CD4-positive, alpha-beta T cell treated with Interleukin-15 for 1 hour (primary cell): ENCODE measurements around the gene CYP3A7.
"Not testable (repeated sequence)": the region's sequence is repeated elsewhere in the genome, so short reads cannot be mapped to it uniquely, and the experiment has no call there.

Experiments used
- DNase-seq: peaks from one replicate; pipeline ENCODE4 v3.0.0-alpha.2; 2020

CYP3A7 gene

DNA sequence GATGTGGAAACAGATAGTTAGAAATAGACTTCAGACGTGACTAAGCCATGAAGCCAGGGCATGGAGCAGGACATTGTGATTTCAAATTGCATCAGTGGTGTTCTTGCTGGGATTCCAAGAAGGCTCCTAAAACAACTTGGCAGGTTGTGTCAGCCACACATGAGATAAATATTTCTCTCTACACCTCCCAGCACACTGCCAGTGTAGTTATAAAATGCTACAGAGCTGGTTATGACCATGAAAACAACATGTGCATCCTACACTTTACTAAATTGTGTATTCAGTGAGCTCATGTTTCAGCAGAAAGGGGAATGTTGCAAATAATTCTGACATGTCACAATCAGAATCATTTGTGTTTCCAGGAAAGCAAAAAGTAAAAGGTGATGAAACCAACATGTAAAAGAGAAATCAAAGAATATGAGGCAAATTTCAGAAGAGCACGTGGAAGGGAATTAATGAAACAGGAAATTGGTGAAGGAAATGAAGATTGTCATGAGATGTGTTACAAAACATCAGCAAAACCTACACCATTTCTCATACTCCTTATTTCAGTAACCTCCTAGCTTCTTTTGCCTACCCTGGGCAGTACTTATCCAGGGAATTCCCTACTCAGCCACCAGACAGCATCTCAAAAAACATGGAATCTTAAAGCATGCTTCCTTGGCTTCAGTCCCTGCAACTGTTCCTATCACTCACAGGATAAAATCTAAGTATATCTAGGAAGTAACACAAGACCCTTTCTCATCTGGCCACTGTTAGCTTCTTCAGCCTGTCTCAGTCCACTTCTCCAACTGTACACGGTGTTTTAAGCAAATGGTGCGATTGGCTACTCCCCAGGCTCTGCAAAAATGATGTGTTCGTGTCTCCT is 5.8 kb upstream of the CYP3A7 start:
- DNase-seq = no peak

DNA sequence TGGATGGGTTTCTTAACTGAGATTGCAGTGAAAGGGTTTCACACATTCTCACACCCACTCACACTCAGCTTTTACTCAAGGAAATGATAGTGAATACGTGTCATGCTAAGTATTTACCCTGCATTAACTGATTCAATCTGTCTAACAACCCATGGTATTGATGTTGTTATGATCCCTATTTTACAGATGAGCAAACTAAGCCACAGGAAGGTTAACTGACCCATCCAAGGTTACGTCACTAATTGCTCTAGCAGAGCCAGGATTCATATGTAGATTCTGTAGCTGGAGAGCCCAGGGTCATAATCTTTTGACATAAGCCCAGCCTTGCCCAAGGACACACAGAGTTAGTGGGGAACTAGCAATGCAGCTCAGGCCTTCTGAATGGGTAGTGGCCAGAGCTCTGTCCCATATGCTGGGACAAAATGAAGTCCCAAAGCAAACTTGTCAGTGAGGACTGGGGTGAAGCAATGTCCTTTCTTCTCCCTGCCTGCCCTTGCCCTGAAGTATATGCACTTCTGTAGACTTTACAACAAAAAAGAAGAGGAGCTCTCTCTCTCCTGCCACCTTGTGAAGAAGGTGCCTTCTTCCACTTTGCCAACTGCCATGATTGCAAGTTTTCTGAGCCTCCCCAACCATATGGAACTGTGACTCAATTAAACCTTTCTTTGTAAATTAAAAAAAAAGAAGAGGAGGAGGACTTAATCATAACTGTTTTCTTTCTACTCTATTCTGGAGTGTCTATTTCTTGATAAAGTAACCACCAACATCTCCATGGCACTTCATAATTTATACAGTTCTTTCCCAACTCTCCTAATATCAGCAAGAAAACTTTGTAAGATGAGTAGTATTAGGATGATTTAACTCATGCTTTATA is 4.9 kb upstream of the CYP3A7 start:
- DNase-seq = no peak

DNA sequence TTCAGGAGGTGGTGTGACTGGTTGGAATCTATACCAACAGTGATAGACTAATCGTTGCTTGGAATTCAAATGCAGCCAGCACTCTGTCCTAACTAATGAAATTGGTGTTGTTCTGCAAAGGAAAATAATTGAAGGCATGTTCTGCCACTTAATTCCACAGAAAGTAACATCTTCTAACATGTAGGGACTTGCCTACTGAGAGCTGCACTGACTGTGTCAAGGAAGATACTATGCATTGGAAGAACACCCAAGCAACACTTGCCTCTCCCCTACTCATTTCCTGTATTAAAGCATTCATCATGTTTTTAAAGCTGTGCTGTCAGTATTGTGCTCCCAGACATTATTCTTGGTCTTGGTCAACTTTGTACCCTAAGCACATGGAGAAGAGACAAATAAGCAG is 2.7 kb upstream of the CYP3A7 start:
- DNase-seq = no peak

DNA sequence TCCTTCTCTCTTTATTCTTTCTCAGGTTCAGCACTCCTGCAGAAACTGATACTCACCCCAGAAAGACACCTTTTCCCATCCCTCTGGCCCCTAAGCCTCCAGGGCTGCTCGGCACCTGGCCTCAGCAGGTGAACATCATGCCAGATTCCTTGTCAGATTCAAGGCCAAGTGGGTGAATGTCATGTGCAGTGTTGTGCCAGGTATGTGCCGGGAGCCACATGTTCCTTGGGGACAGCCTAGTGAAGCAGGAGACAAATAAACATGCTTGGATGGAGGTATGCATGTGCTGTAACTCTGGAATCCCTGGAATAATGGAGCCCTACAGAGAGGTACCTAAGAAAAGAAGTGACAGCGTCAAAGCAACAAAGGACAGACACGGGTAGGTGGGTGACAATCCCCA is 1.7 kb upstream of the CYP3A7 start:
- not testable (repeated sequence) for DNase-seq

DNA sequence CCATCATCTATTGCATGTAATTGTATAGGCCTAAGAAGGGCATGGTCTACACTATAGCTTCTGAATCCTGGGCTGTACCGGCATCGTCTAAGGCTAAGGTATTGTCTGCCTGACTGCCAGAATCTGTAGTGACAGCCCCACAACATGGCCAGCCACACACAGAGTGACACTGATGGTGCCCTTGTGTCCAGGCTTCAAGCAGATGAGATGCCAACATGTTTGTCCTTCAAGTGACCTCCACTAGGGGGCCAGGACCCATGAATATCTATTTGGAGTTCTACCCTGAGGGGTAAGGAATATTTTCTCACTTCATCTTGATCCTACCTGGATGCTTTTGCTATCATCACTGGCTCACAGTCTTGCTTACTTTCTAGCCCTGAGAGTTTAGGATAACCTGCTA is 1.5 kb downstream of the CYP3A7 start:
- DNase-seq = no peak

DNA sequence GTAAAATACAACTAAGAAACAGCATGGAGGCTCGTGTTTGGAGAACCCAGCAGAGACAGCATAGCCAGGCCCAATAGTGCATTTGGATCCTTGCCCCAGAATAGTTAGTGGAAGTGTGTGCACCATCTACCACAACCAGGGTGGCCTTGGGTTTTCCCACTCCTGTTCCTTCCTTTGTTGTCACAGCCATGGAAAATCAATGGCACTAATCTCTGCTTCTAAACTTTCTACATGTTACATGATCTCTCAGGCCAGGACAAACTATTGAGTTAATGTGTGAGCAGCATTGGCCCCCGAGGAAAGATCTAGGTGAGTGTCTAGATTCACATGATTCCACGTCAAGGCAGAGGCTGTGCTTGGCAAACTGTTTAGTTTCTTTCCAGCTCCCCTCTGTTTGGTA is 2.0 kb downstream of the CYP3A7 start:
- DNase-seq = no peak

DNA sequence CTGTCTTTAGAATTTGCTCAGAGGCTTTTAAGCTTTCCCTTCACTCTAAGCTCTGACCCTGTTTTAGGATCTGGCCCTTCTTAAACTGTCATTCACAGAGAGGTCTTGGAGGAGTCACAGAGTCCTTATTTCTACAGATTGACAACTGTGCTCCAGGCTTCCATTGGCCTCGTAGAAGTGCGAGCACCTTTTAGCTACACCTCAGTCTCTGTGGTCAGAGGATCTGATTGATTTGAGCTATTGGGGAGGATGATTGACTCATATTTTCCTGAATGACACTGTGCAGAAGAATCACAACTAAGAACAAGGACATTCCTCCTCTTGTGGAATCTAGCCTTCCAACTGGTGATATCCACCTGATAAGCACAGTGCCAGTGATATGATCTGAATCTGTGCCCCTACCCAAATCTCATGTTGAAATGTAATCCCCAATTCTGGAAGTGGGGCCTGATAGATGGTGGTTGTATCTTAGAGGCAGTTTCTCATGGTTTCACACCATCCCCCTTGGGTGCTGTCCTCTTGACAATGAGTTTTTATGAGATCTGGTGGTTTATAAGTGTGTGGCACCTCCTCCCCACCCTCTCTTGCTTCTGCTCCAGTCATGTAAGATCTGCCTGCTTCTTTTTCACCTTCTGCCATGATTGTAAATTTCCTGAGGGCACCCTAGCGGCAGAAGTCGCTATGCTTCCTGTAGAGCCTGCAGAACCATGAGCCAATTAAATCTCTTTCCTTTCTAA is 3.2 kb downstream of the CYP3A7 start:
- DNase-seq = no peak

DNA sequence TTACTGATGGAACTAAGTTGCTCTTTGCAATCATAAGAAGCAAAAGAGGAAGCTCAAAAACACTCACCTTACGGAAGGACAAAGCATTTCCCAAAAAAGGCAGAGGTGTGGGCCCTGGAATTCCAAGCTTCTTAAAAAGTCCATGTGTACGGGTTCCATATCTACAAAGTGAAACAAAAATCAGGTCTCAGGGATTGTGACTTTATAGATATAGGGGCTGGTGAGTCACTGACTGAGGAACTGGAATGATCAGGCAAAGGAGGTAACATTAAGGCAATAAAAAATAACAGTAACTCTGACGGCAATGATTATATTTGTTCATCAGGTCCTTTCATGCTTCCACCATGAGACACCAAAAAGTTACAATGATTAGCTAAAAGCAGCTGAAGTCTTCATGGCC is 4.0 kb downstream of the CYP3A7 start:
- DNase-seq = no peak

DNA sequence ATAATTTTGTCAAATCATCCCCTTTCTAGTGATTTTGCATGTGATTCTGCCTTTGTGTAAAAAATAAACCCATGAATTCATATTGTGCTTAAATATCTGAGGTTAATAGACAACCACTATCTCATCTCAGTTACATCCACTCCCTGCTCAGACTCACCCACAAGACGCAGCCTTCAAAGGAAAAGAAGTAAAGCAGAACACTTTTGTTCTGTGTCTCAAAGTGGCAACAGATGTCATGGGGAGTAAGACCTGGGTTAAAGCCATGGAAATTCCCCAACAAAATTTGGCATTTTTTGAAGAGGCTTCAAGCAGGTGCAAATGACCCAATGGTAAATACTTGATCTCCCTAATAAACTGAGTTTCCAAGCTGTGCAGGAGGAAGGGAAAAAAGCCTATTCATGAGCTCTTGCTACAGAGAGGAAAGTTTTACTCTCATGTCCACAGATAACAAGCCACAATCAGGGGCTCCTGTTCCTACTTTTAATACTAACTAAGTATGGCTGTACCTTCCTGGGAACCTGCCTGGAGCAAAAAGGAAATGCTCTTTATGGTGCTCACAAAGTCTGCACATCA is 4.7 kb downstream of the CYP3A7 start:
- no peak for DNase-seq

DNA sequence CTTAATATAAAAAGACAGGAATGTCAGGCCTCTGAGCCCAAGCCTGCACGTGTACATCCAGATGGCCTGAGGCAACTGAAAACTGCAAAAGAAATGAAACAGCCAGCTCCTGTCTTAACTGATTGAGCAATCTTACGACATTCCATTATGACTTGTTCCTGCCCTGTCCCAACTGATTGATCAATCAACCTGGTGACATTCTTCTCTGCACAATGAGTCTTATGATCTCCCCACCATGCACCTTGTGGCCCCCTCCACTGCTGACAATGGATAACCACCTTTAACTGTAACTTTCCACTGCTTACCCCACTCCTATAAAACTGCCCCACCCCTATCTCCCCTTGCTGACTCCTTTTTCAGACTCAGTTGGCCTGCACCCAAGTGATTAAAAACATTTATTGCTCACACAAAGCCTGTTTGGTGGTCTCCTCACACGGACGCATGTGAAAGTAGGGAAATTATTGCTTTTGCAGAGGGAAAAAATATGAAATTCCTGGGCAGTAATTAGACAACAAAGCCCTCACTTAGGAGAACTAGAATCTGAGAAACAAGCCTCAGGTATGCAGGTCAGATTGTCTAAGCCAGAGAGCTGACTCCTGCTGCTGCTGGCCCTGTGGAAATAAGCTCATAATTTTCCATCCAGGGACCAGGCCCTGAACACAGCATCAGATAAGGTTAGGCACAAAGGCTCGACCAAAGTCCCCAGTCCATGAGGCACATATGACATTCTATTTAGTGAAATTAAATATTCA is 5.3 kb downstream of the CYP3A7 start:
- no peak for DNase-seq

DNA sequence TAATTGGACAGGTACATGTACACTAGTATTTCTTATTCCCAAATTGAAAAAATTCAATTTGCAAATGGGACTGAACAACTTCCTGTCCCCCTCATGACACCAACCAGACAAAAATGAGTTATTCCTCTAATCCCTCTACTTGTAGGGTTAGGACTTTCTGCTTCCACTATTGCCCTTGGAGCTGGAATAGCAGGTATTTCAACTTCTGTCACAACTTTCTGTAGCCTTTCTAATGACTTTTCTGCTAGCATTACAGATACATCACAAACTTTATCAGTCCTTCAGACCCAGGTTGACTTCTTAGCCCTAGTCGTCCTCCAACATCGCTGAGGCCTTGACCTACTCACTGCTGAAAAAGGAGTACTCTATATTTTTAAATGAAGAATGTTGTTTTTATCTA is 6.4 kb downstream of the CYP3A7 start:
- DNase-seq = no peak

DNA sequence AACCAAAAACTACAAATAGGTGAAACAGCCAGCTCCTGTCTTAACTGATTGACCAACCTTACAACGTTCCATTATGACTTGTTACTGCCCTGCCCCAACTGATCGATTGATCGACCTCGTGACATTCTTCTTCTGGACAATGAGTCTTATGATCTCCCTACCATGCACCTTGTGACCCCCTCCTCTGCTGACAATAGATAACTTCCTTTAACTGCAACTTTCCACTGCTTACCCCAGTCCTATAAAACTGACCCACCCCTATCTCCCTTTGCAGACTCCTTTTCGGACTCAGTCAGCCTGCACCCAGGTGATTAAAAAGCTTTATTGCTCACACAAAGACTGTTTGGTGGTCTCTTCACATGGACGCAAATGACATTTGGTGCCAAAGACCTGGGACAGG is 11.8 kb downstream of the CYP3A7 start:
- not testable (repeated sequence) for DNase-seq

DNA sequence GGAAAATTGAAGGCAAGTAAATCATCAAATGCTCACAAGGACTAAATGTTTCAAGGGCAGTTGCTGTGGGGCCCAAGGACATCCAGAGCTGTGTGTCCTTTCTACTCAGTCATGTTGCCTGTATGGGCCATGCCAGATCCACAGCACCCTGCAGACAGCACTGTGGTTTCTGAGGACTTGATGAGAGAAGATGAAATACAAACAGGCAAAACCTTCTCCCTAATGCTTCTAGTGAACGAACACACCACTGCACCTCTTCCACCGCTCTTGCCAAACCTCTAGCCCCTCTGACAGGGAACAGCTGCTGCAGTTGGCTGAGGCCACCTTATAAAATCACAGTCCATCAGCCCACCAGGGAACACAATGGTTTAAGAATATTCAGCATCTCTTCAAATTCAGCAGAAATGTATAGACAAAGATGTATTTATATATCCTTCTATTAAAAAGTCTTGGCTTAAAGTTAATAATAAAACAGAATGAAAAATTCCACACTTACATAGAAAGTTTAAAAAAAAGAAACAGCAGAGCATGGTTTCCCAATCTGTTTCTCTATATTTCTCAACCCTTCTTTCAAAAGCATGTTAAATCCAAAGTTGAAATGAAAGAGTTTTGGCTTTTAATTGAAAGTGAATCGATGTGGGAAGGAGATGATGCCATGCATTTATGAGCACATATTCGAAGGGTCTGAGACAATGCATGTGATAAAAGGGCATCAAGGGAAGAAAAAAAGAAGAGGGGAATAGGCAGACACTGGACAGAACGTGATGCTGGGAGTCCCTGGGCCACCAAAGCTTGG is 14.0 kb downstream of the CYP3A7 start:
- DNase-seq = no peak

DNA sequence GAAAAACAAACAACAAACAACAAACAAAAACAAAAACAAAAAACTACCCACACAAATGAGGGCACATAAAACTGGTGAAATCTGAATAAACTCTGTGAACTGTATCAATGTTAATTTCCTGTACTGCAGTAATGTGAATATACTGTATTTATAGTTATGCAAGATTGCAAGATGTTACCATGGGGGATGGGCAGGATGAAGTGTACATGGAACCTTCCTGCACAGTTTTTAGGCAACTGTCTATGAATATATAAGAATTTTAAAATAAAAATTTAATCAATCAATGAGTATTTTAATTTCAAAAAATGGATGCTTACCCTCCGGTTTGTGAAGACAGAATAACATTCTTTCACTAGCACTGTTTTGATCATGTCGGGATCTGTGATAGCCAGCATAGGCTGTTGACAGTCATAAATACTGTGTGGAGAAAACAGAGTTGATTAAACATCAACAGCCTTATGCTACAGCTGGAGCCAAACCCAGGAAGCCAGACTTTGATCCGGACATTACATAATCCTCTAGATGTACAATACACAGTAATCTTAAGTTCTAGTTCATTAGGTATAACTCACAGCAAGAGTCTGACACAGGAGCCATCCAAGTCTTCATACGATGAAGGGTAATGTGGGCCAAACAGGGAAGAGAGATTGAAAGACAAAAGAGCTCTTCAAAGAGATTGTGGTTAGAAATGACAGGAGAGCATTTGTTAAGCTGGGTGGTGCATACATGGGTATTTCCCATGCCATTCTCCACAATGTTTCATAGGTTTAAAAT is 14.8 kb downstream of the CYP3A7 start:
- DNase-seq = no peak

DNA sequence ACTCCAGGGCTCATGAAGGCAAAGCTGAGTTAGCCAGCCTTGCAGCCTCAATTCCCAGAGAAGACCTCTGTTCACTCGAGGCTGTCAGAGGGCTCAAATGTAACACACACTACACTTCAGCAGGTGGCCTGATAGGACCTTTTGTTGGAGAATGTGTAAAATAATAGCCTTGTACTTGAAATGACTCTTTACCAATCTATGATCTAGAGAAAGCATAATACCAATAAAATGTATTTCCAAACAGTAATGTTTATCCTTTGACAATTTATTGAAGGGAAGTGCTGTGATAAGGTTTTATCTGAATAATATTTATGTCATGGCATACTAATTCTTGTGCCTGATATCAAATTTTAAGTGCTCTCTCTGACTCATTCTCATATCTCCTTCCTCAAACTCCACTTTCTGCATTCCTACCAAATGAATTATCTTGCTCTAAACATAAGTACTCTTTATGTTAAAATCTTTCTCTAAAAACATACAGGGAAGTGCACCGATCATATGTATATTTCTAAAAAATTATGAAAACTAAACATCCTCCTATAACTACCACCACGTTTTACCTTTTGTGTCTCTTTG is 20.9 kb downstream of the CYP3A7 start:
- no peak for DNase-seq

DNA sequence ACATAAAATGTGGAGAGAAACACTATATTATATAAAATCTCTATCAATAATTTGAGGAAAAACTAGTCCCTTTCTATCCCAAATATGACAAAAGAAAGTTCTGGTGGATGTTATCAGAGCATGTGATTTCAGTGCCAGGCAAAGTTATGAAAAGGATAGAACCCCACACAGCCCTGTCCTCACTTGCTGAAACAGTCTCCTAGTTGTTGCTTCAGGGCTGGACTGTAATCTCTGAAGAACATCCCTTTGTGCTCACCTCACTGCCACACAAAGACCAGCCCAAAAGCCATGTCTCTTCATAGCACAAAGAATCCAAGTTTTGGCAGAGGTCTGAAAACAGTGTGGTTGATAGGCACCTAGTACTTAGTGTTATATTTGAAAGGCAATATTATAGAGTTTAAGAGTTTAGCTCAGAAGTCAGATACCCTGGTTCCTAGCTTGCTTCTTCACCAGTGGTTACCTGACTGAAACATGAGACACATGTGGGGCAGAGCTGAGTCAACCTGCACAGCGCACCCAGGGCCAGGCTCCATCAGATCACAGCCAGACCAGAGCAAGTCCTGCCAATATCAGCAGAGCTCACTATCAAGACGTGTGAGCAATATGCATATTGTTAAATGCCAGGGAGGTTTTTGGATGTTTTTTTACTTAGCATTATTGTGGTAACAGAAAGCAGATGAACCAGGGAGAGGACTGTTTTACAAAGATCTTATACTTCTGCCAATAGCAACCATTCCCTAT is 25.0 kb downstream of the CYP3A7 start:
- DNase-seq = no peak

DNA sequence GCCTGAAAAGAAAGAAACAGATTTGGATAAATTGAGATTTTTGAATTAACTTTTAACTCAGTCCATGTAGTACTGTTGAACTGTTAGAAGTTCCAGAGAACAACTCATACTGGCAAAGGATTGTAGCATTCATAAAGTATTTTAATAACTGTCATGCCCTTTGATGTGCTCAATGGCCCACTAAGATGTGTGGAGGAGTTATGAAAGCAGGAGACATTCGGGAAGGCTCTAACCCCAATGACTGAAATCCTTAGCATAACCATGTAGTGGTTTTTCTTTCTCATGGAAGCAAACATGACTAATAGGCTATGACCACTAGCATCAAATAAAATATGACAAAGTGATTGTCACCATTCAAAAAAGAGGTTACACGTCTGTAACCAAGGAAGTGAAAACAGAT is 25.7 kb downstream of the CYP3A7 start:
- DNase-seq = no peak

DNA sequence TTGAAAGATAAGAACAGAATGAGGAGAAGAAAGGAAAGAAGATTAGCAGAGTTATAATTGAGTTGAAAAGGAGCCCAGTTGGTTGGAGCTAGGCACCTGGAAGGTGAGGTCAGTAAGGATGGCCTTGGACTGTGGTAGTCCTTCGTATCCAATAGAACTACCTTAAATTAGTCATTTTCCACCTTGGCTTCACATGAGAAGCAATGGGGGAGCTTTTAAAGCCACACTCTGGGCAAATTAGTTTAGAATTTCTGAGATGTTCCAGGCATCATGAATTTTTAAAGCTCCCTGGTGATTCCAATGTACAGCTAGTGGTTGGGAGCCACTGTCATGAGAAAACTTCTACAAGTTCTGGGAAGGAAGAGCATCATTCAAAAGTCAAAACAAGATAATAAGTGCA is 27.9 kb downstream of the CYP3A7 start:
- DNase-seq = no peak

DNA sequence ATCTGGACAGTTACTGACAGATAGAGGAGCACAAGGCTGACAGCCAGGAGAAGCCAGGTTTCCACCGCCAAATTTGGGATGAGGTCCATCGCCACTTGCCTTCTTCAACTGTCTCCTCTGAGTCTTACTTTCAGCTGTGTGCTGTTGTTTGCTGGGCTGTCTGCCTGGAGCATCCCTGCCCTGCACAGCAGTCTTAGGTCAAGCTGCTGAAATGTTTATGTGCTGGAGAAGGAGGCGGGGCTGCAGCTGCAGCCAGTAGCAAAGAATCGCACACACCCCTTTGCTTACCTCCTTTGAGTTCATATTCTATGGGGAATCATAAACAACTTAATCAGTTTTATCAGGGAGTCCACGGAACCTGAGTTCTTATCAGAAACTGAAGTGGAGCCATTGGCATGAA is 35.0 kb downstream of the CYP3A7 start:
- no peak for DNase-seq
